GM19452 (cell line): ENCODE measurements around the gene HPX.

Experiments
- ATAC-seq: cut with Tn5 transposase; IDR thresholded peaks from one replicate; pipeline ENCODE4 v1.9.1; 2021; ENCODE audit not compliant: unreplicated experiment

HPX gene, protein sequence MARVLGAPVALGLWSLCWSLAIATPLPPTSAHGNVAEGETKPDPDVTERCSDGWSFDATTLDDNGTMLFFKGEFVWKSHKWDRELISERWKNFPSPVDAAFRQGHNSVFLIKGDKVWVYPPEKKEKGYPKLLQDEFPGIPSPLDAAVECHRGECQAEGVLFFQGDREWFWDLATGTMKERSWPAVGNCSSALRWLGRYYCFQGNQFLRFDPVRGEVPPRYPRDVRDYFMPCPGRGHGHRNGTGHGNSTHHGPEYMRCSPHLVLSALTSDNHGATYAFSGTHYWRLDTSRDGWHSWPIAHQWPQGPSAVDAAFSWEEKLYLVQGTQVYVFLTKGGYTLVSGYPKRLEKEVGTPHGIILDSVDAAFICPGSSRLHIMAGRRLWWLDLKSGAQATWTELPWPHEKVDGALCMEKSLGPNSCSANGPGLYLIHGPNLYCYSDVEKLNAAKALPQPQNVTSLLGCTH

DNA sequence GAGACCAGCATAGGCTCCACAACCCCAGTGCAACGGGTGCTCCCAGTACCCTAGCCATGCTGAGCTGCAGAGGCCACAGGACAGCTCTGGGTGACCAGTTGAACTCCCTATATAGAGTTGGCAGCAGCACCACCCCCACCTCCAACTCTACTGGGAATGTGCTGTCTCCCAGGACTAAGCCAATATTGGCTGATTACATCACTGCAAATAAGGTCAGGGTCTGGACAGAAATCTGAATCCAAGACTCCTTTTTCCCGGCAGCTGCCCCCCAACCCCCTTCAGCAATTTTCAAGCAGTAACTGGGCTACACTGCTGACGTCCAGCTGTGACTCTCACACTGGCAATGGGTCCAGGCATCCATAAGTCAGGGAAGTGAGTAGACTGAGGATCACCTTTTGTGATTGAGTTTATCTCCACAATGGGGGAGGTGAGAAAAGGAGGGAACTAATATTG is at the start of gene HPX:
HPX (minus strand) TSS at position 82 of the 453 bp plus-strand sequence; CDS start at position 58, 24 bp downstream.
- no peak for ATAC-seq

DNA sequence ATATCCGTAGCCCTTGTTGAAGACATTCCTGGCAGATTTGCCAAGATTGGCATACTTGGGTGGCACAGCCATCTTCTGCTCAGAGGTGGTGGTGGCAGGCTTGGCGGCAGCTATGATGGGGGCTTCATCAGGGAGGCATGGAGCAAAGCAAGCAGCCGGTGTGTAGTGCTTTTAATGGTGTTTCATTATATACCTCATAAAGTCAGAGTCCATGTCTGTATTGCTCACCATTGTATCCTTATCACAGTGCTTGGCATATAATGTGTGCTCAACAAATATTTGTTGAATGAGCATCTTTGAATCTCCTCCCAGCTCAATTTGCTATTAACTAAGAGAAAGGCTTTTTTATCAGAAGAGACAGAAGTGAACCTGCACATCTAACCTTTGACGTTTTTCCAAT is 48.5 kb upstream of the HPX start:
- ATAC-seq = no peak

DNA sequence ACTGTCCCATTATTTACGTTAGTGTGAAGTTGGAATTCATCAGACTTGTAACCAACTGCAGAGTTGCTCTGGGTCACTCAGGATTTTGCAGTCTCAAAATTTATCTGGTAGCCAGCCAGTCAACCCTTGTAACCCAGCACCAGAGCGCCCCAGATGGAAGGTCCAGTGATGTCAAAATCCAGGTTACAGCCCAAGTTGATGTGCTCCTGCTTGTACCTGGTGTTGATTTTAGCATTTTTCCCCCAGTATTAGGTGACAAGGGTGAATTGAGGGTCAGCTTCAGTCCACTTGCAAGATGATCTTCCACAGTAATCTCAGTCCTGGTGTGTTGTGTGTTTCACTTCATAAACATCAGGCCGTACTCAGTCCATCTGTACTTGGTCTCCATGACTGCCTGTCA is 48.0 kb upstream of the HPX start:
- no peak for ATAC-seq

DNA sequence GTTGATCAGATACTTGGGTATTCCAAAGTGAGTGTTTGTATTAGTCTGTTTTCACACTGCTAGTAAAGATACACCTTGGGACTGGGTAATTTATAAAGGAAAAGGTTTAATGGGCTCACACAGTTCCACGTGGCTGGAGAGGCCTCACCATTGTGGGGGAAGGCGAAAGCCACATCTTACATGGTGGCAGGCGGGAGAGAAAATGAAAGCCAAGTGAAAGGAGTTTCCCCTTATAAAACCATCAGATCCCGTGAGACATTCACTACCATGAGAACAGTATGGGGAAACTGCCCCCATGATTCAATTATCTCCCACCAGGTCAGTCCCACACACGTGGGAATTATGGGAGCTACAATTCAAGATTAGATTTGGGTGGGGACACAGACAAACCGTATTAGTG is 47.6 kb upstream of the HPX start:
- ATAC-seq = no peak

DNA sequence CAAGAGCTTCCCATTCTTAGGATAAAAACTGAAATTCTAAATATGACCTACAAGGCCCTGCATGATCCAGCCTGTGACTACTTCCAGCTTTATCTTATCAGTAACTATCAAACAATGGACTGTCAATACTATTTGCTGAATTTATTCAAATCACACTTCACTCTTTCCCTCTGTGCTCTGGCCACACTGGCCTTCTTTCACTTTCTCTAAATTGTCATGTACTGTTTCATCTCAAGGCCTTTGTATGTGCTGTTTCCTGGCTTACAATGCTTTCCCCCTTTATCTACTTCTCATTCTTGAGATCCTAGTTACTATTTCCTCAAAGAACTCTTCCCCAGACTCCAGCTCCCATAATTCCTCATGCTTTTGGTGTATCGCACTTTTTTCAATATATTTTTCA is 46.2 kb upstream of the HPX start:
- no peak for ATAC-seq

DNA sequence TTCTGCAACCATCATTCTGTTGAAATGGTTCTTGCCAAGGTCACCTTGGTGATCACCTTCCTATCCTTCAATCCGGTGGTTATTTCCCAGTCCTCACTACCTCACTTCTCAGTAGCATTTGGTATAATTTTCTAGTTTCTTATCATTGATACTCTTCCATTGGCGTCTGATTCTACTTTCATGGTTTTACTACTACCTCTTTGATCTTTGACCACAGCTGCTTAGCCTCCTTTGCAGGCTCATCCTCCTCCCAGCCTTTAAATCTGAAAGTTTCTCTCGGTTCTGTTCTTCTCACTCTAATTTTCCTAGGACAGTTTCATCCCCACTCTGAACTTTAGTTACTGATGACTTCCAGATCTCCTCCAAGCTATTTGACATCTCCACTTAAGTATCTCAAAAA is 45.5 kb upstream of the HPX start:
- no peak for ATAC-seq

DNA sequence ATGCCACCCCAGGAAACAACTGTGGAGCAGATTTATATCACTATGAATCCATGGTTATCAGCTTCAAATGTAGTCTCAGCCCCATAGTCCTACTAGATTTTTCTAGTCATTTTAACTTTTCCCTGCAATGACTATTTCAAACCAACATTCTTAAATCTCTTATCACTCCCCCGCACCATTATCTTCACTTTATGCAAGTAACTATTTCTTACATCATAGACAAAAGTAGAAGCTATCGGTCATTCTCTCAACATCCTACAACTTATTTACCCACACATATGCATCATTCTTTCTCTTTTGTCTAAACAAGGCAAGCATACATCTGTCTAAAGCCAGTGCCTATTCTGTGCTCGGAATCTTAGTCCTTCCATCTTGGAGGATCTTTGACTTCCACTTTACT is 44.9 kb upstream of the HPX start:
- ATAC-seq = no peak

DNA sequence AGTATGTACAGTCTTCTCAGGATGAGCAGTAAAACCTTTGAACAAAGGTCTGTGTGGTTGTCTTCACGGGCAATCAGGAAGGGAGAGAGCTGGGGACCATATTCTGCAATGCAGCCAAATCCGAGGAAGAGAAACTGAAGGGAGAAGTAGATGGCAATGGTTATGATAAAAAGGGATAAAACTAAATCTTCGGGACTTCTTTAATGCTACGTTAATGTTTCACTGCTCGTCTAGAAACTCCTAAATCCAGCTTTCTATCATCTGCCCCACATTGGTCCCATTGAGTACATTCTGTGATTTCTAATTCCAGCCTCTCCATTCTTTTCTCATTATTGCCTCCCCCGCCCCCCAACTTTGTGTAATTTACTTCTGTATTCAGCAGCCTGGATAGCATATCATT is 42.2 kb upstream of the HPX start:
- ATAC-seq = no peak

DNA sequence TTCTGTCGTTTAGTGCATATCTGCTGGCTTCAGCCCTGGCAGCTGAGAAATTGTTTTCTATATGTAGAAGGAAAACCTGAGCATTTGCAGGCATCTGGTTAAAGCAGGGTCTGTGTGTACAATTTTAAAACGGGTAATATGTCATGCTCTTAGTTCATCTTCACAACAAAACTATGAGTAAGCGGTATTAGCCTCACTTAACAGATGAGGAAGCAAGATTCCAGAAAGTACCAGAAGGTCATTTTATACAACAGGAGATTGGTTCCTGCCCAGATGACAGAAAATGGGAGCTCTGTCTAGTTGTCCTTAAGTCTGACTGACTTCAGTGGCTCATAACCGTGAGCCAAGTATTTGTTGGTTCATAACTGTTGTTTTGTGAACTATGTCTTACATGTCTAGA is 41.7 kb upstream of the HPX start:
- ATAC-seq = no peak

DNA sequence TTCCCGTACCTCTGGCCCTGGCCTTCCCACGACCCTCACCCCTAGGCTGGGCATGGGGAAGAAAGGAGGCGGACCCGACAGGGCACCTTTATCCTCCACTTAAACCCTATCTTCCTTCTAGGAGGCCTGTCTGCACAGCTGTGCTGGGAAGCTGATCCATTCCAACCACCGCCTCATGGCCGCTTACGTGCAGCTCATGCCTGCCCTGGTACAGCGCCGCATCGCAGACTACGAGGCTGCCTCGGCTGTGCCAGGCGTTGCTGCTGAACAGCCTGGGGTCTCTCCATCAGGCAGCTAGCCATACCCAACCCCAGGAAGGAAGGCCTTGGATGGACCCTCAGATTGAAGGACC is 41.1 kb upstream of the HPX start:
- no peak for ATAC-seq

DNA sequence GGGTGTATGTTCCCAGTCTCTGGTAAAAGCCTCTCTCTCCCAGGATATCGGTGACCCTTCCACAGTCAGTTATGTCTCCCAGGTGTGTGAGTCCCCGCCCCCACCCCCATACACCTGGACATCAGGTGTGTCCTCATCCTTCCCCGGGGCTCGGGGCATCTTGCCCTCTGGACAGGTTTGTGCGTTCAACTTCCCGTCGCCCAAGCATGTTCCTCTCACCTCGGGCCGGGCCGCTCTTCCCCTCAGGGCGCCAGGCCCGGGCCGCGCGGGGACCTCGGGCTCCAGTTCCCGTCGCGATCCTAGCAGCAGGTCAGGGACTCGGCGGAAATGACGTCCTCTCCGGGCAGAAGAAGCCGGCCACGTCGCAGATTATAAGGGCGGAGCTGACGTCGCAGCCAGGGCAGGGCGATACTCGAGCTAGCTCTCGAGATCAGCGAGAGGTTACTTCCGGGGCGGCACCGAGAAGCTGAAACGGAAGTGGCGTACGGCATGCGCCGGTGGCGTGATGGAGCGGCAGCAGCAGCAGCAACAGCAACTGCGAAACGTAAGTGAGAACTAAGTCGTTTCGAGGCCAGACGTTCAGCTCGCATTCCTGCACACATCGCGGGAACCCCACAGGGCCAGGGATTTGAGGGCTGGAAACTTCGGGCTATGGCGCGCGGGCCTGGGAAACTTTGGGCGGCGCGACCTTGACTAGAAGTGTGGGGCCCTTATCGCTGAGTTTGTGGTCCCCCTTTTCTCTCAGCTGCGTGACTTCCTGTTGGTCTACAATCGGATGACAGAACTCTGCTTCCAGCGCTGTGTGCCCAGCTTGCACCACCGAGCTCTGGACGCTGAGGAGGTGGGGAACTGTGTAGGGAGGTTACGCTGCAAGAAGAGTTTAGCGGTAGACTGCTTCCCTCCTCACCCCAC is 40.5 kb upstream of the HPX start, which contains the start of the genes ARFIP2 and TIMM10B:
ARFIP2 (minus strand) TSS at position 320 of the 912 bp plus-strand sequence. CDS start 910 bp downstream, outside the sequence.
TIMM10B (plus strand) TSS at position 490 of the 912 bp plus-strand sequence; CDS start at position 506, 16 bp downstream.
- ATAC-seq = peak; percentile 99

DNA sequence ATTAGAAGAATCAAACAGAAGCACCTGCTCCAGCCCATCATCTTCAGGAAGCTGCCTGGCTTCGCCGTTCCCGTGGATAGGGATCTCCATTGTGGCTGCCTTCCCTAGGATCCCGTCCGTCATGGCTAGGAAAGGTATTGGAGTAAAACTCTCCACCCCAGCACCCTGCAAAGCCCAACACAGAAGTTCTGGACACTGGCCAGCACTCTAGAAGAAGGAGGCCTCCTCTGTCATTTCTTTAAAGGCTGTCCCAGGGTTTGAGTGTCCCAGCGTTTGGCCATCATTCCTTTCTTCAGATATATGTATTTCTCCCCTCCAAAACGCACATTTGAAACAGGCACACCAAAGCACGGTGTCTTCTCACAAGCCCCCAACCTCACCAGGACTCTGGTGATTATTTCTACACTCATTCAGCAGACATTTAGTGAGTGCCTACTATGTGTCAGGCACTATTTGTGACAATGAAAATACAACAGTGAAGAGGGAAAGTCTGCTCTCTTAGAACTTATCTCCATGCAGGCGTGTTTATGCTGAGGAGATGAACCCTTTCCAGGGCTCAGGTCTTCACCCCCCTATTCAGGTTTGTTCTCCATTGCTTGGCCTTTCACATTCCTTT is 39.6 kb upstream of the HPX start:
- no peak for ATAC-seq

DNA sequence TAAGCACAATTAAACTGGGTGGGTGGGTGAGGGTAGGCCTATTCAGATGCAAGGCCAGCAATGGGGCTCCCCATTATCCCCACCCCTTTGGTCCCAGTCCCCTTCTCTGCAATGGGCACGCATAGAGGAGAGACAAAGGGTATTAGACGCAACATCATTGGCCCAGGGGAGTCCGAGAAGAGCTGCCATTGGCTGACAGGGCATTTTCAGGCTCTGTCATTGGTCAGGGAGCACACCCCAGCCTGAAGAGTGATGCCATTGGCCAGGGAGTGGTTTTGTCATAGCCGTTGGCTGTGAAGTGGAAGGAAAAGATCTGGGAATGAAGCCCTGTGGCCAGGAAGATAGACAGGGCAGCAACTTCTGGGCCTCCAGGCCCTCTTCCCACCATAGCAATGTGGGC is 35.8 kb upstream of the HPX start:
- ATAC-seq = no peak

DNA sequence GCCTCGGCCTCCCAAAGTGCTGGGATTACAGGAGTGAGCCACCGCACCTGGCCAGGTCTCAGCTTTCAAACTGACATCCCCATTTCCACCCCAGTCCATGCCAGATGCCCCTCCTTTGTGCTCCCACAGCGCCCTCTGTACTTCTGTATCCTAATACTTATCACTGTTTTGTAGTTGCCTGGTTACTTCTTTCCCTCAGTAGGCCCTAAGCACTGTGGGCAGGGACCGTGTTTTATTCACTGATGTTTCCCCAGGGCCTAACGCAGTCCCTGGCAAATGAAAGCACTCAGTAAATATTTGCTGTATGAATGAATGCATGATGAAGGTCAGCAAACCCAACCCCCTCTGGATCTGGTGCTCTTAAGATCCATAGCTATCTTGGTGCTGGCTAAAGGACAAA is 35.1 kb upstream of the HPX start:
- no peak for ATAC-seq

DNA sequence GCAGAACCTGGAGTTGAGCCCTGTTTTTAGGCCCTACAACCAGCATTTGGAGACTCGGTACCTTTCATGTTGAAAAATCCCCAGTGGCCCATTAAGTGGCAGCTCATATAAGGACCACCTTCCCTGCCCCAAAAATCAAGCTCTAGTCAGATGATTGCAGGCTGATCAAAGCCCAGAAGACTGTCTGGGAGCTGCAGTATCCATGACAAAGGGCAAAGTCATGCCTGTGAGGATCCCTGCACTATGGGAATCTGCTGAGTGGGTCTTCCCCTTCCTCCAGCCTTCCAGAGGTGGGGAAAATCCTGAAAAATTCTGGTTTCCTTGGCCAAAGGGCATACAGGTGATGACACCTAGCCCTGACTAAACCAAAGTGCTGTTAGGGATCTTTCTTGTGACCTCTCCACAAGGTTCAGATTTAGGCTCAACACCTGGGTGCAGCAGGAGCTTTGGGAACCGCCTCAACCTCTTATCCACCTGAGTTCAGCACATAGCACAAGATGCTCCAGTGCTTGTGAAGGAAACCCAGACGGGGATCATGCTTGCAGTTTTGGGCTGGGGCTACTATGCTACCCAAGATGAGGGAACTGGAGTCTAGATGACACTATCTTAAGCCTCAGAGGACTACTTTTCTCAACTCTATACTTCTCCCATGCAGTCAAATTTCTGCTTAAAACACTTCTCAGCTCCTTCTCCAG is 34.2 kb upstream of the HPX start:
- no peak for ATAC-seq

DNA sequence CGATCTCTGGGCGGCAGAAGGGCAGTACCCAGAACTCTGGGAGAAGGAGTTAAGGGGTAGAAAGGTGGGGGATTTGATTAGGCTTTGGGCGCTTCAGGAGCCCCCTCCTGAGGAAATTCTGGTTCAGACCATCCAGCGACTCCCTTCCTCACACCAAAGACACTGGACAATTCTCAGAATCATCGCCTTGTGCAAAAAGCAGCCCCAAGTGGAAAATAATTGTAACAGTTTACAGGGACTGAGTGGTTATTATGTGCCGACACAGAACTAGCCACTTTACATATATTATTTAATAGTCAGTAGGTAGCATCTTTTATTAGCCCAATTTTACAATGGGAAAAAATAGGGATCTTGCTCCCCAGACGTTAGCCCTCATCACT is 33.6 kb upstream of the HPX start:
- no peak for ATAC-seq

DNA sequence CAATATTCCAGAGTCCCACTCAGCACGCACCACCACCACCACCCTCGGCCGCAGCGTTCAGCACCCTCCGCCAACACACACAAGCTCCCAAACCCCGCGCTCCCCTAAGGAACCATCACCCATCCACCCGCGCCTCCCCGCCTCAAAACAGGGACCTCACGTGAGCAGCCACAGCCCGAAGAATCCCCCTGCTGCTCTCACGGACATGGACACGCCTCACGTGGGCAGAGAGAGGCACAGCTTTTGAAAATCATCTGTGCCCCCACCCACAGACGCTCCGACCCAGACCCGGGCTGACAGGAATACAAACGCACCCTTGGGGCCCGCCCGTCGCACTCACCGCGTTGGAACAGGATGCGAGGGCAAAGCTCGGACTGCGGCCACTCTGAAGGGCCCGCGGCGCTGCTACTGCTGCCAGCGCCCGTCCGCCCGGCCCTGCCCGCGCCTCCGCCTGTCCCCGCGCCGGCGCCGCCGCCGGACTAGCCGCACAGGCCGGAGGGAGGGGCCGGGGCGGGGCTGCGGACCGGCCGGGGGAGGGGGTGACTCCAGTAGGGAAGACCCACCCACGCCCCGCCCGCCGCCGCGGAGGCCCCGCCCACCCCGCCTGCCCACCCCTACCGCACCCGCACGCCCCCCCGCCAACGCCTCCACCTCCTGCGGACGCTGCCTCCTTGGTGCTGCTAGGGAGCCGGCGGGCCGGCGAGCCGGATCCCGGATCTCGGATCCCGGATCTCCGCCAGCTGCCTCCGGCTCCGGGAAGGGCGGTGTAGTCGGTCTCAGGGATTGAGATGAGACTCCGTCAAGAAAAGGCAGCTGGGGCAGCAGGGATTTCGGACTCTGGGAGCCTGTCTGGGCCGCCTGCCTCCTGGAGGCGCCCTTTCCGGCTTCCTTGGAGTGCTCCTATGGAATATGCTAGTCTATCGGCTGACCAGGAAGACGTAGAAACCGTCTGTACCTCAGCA is 32.9 kb upstream of the HPX start, which contains the start of gene TRIM3:
TRIM3 (minus strand) TSS at position 491 of the 962 bp plus-strand sequence. CDS start 8,246 bp downstream, outside the sequence.
- ATAC-seq = peak; percentile 62

DNA sequence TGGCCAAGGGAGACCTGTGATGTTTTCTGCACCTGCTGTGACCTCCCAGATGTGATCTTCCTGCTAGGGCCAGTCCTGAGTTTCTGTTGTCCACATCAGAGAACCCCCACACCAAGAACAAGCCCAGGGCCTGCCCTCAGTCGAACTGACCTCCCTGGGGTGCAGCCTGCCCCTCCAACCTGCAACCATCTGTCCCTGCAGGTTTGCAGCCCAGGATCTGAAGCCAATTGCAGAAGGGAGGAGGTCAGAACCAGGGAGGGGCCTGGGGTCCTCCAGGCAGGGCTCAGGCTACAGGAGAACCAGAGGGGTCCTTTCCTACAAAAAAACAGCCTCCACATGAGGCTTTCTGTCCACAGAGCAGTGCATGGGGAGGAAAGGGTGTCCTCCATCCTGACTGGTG is 32.1 kb upstream of the HPX start:
- no peak for ATAC-seq

DNA sequence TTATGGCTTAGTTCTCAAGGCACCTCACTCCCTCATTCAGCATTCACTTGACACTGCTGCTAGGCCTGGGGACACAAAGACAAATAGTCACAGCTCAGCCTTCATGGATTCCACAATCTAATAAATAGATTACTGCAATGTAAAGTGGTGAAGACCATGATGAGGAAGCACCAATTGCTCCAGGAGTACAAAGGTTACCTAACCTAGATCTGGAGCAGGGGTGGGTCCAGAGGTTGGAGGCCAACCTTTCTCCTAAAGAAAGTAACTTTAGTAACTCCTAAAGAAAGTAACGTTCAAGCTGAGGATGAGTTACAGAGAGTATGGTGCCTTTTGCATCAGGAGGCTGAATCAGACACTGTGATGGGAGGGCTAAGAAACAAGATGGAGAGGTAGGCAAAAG is 28.8 kb upstream of the HPX start:
- no peak for ATAC-seq
